Subcutaneous adipose tissue (tissue), 4 donors: ENCODE data around the gene COL27A1. TPM values are rescaled to one million over a fixed set of nuclear protein-coding genes. Genes with fewer than 3 reads are reported as not detected.

ENCODE experiments used
- total RNA-seq, 4 donors: library from RNA; depleted of rRNA; stranded (reverse); fragments of >200 nt; gene quantifications; one replicate each; pipeline ENCODE4 v1.1.0, GENCODE V29; 2016
- TF ChIP-seq, protein P1 (sequence below): fragments of 450-650 bp; IDR thresholded peaks from one replicate; pipeline ENCODE4 v1.5.1; 2016; ENCODE audit warnings: low read depth, mild to moderate bottlenecking, control low read depth, antibody characterized with exemption, moderate library complexity

Gene COL27A1
- total RNA-seq, 4 donors from 2014 or later: 1.0 to 7.7 (median 4.4) TPM

DNA sequence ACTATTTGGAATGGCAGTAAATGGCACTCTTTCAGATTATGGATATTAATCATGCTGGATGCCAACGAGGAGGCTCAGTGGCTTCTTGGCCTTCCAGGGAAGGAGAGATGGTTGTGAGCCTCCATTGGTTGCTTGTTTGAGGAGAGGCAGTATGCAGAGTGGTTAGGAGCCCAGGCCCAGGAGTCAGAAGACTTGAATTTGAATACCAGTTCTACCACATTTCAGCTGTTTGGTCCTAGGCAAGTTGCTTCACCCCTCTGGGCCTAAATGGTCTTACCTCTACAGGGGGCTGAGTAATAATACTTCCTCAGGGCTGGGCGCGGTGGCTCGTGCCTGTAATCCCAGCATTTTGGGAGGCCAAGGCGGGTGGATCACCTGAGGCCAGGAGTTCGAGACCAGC lies 52.5 kb downstream of the COL27A1 start:
- TF ChIP-seq, protein P1, sequence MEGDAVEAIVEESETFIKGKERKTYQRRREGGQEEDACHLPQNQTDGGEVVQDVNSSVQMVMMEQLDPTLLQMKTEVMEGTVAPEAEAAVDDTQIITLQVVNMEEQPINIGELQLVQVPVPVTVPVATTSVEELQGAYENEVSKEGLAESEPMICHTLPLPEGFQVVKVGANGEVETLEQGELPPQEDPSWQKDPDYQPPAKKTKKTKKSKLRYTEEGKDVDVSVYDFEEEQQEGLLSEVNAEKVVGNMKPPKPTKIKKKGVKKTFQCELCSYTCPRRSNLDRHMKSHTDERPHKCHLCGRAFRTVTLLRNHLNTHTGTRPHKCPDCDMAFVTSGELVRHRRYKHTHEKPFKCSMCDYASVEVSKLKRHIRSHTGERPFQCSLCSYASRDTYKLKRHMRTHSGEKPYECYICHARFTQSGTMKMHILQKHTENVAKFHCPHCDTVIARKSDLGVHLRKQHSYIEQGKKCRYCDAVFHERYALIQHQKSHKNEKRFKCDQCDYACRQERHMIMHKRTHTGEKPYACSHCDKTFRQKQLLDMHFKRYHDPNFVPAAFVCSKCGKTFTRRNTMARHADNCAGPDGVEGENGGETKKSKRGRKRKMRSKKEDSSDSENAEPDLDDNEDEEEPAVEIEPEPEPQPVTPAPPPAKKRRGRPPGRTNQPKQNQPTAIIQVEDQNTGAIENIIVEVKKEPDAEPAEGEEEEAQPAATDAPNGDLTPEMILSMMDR: no peak

DNA sequence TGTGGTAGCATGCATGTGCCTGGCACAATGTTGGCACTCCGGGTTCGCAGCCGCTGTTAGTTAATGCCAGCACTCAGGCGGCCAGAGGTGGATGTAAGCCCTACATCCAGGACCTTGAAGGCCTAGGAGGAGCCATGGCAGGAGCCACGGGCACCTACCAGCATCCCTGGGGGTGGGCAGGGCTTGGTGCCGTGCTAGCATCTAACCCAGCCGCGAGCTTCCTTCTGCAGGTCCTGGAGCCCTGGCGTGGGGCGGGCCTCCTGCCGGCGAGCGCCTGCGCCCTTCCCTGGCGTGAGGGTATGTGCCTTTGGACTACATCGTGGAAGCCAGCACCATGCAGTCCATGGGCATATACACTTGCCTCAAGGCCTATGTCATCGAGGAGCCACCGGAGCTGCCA lies 53.8 kb downstream of the COL27A1 start:
- TF ChIP-seq, protein P1: no peak

DNA sequence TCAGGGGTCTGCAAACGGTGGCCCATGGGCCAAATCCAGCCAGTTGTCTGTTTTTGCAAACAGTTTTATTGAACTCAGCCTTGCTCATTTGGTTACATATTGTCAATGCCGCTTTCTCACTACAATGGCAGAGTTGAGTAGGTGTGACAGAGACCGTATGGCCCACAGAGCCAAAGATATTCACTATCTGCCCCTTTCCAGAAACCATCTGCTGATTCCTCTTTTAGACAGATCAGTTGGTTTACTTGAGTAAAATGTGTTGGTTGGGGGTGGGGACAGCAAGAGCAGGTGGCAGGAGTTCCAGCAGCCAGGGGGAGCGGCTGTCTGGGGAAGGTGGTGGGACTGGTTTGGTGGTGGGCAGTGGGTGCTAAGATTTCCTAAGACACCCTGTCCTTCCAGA lies 54.8 kb downstream of the COL27A1 start:
- TF ChIP-seq, protein P1: no peak

DNA sequence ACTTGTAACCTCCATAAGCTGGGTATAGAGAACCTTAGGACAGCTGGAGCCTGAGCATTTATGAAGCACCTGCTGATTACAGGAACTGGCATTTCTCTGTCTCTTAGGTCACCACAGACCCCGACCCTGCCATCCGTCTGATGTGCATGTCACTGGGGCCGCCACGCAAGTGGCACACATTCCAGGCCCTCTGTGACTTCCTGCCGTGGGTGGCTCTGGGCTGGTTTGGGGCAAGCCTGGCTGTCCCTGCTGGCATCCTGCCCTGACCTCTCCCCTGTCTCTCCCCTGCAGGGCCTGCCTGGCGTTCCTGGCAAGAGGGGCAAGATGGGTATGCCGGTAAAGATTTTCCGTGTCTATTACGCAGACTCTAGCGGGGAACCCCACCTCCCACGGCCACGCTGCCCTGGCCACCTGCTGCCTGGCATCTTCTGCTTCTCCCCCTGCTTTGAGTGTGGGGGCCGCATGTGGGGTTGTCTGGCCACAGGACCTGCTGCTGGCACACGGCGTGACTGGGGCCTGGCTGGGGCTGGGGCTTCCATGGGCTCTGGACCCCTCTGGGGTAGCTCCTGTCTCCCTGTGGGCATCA lies 55.4 kb downstream of the COL27A1 start:
- TF ChIP-seq, protein P1: no peak

DNA sequence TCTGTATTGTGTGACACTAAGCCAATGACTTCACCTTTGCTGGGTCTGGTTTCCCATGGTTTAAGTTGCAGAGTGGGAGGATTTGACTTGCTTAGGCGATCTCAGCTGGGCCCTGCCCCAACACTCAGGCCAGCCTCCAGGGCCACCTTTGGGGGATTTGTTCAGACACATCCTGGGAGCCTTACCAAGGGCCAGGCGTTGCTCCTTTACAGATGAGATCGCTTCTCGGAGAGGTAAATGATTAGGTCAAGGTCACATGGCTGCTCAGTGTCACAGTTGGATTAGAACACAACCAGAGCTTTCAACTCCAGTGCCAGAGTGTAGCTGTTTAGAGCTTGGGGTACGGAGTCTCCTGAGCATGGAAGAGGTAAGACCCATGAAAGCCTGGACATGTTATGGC lies 57.5 kb downstream of the COL27A1 start:
- TF ChIP-seq, protein P1: no peak

DNA sequence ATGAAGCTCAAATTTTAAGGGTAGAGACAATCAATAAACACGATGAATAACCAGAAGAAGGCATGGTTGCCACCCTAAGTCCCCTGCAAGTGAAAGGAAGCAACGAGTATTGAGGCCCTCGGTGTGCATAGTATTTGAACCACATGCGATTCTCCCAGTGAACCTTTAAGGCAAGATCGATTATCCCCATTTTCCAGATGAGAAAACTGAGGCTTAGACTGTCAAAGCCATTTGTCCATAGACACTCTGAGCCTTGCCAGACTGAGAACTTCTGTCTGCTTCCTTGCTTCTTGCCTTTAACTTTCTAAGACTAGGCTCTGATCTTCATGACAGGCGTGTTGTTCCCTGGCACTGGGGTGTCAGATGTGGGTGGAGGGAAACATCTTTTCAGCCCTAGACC lies 58.2 kb downstream of the COL27A1 start:
- TF ChIP-seq, protein P1: no peak

DNA sequence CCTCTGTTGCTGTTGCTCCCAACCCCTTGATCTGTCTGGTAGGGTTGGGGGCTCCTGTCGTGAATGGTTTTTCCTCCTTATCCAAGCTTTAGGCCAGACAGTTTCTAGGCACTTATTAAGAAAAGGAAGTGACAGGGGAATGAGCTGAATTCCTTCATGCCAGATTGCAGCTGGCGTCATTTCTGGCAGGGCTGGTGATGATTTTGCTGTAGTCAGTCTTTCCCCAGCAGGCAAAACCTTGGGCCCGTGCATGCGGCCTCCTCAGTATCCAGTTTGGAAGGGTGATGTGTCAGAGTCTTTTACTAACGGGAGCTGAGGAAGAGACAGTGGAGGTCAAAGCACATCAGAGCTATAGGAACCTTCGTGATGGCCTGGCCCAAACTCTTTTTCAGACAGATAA lies 58.8 kb downstream of the COL27A1 start:
- TF ChIP-seq, protein P1: no peak
